SU-DHL-6 (cell line): ENCODE measurements around the gene PTTG1.

ENCODE experiments used
- EZH2phosphoT487 ChIP-seq: fragments of 200-600 bp; sonication (generic), shearing (Covaris generic); conservative IDR thresholded peaks from 2 replicates; pipeline ENCODE4 v1.6.1; 2018; ENCODE audit warnings: mild to moderate bottlenecking, antibody characterized with exemption, low read length, moderate library complexity, mixed read lengths
- TF ChIP-seq, protein P1 (sequence below): fragments of 200-600 bp; sonication (generic); IDR thresholded peaks from one replicate; pipeline ENCODE4 v1.5.1; 2017; ENCODE audit warnings: antibody characterized with exemption, mild to moderate bottlenecking, low read length, moderate library complexity; ENCODE audit not compliant: insufficient read depth, poor library complexity, severe bottlenecking

DNA sequence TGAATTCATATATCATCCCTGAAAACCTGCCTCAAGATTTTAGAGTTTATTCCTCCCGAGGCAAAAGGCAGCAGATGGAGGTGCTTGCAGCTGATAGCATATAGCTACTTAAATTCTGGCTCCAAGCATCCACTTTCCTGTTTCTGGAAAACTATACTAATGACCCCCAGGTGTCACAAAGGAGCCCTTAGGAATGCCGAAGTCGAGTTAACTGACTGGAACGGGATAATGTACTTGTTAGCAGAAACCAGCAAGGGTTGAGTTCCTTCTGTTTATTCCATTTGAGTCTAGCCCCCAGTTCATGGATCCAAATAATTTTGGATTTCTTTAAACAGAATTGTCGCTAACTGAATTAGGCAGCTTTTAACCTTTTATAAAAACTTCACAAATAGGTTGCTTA is 44.5 kb downstream of the PTTG1 start:
- TF ChIP-seq, protein P1, sequence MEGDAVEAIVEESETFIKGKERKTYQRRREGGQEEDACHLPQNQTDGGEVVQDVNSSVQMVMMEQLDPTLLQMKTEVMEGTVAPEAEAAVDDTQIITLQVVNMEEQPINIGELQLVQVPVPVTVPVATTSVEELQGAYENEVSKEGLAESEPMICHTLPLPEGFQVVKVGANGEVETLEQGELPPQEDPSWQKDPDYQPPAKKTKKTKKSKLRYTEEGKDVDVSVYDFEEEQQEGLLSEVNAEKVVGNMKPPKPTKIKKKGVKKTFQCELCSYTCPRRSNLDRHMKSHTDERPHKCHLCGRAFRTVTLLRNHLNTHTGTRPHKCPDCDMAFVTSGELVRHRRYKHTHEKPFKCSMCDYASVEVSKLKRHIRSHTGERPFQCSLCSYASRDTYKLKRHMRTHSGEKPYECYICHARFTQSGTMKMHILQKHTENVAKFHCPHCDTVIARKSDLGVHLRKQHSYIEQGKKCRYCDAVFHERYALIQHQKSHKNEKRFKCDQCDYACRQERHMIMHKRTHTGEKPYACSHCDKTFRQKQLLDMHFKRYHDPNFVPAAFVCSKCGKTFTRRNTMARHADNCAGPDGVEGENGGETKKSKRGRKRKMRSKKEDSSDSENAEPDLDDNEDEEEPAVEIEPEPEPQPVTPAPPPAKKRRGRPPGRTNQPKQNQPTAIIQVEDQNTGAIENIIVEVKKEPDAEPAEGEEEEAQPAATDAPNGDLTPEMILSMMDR = no peak
- TF ChIP-seq EZH2phosphoT487 = no peak
